22Rv1 (cell line): ENCODE data around the gene RTKN.

ENCODE experiments used
- H3K27ac ChIP-seq: fragments of 450-650 bp; 2 replicates; pipeline ENCODE4 v1.5.1; 2017
- ZFX ChIP-seq: fragments of 450-650 bp; IDR thresholded peaks from 2 replicates; pipeline ENCODE4 v1.6.1; 2017; ENCODE audit warnings: antibody characterized with exemption, borderline replicate concordance
- TF ChIP-seq, protein P1 (sequence below): fragments of 450-650 bp; IDR thresholded peaks from 2 replicates; pipeline ENCODE4 v1.5.1; 2017; ENCODE audit warnings: mild to moderate bottlenecking

The RTKN gene

DNA sequence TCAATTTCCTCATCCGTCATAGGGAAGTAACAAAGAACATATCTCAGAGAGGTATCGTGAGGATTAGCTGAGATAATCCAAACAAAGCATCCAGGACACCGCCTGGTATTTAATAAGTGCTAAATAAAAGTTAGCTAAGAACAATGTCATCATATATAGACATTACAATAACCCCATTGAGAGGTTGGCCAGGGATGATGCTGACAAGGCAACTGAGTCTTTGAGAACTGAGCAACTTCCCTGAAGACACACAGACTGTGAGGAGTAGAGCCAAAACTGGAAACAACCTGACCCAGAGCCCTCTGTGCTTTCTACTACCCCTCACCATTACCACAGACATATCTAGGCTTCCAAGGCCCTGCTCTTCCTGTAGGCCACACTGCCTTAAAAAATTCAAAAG, 60.0 kb downstream of the RTKN start:
- TF ChIP-seq ZFX = no peak
- TF ChIP-seq, protein P1, sequence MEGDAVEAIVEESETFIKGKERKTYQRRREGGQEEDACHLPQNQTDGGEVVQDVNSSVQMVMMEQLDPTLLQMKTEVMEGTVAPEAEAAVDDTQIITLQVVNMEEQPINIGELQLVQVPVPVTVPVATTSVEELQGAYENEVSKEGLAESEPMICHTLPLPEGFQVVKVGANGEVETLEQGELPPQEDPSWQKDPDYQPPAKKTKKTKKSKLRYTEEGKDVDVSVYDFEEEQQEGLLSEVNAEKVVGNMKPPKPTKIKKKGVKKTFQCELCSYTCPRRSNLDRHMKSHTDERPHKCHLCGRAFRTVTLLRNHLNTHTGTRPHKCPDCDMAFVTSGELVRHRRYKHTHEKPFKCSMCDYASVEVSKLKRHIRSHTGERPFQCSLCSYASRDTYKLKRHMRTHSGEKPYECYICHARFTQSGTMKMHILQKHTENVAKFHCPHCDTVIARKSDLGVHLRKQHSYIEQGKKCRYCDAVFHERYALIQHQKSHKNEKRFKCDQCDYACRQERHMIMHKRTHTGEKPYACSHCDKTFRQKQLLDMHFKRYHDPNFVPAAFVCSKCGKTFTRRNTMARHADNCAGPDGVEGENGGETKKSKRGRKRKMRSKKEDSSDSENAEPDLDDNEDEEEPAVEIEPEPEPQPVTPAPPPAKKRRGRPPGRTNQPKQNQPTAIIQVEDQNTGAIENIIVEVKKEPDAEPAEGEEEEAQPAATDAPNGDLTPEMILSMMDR = no peak
- H3K27ac ChIP-seq = no peak overlapping the region

DNA sequence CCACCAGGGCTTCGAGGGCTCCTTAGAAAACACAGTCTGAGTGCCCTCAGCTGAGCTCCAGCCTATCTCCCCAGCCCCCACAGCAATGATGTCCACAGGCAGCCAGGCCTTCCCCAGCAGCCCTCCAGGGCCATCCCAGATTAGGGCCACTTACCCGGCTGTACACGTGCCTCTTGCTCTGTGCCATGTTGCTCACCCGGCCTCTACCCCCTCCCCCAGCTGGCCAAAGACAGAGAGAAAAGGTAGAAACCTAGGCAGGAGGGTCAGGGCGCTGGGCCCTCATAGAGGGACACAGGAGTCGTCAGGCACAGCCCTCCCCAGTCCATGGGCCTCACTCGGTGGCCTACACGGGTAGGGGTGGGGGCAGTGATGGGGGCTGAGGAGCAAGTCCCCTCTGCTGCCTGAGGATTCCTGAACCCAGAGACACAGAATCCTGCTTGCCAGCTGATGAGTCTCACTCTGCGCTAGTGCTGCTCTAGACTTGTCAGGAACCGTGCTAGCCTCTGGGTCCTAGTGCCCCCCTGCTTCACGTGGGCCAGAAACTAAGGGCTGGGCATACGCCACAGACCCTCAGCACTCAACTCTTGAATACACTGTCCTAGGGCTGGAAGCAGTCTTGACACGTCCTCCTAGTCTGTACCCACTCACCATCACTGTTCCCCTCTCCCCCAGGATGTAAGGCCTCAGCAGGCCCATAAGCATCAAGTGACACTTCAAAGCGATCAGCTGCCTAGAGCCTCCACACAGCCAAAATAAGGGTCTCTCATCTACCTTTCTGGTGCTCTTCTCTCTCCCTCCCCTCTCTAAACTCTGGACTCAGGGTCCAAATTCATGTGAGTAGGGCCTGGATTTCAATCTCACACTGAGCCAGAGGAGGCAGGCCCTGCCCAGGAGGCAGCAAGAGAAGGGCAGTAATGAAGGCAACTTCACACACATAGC, 61.6 kb downstream of the RTKN start, which contains the start of gene DCTN1:
Gene DCTN1 (minus strand): TSS at position 461 of the 939 bp plus-strand sequence. CDS start 274 bp downstream, at position 187.
- TF ChIP-seq ZFX = no peak
- TF ChIP-seq, protein P1 = no peak
- H3K27ac ChIP-seq = no peak within 1 kb of the TSS

DNA sequence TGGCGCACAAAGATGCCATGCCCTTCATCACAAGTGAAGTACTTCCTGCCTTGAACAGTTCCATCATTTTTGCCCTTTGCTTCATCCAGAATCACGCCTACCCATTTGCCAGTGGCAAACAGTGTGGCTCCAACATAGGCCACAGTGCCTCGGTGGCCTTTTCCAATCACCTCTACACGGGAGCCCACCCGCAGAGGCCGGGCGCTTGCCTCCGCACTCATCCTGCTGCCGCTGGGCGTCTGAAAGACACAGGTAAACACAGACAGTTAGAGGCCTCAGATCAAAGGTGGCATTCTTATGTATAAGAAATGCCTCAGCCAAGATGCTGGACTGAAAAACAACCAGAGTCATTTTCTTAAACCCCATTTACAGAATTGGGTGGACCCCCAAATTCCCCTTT, 63.7 kb downstream of the RTKN start:
- no peak for TF ChIP-seq ZFX
- no peak overlapping the region for H3K27ac ChIP-seq

DNA sequence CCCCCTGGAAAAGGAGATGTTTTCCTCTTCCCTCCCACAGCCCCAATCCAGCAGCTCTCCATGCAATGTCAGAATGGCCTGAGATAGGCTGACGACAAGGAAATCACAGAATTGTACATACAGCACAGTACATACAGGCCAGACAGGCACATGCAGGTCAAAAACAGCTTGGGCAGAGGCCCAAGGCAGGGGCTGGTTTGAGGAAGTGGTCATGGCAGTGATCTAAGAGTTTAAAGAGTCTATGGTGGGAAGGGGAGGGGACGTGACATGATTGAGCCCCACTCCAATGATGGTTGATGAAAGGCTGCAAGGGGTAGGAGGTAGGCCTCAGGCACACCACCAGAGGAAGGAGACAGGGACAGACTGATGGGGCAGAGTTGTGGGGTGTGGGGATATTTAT, 65.9 kb downstream of the RTKN start:
- 0 out of 2 replicates have a peak overlapping the region, but pooled peaks have one; percentile 67 for H3K27ac ChIP-seq
- TF ChIP-seq ZFX = no peak
- TF ChIP-seq, protein P1 = no peak
